RCC 7860 (cell line): Measurements from ENCODE around the gene GTF3C1.

ENCODE experiments used
- DNase-seq: peaks from one replicate; pipeline ENCODE4 v3.0.0-alpha.2; 2015; ENCODE audit warnings: low spot score
- FAIRE-seq: peaks from 2 replicates; lab custom pipeline; 2012; peaks lifted over from hg19 to GRCh38; lab: Jason Lieb, UNC

Gene GTF3C1

GRCh38 chr16:27568077-27568476 lies 18.4 kb upstream of the GTF3C1 start:
- DNase-seq (no peak), FAIRE-seq (no peak)

GRCh38 chr16:27566417-27566816 lies 16.7 kb upstream of the GTF3C1 start:
- FAIRE-seq = no peak
- DNase-seq = no peak

GRCh38 chr16:27564224-27564623 lies 14.5 kb upstream of the GTF3C1 start:
- FAIRE-seq = no peak

GRCh38 chr16:27561216-27561615 lies 11.5 kb upstream of the GTF3C1 start:
- DNase-seq = no peak
- no peak for FAIRE-seq

More at GRCh38 chr16:27564224-27564623, 14.5 kb upstream of the GTF3C1 start:
- DNase-seq = no peak

DNA sequence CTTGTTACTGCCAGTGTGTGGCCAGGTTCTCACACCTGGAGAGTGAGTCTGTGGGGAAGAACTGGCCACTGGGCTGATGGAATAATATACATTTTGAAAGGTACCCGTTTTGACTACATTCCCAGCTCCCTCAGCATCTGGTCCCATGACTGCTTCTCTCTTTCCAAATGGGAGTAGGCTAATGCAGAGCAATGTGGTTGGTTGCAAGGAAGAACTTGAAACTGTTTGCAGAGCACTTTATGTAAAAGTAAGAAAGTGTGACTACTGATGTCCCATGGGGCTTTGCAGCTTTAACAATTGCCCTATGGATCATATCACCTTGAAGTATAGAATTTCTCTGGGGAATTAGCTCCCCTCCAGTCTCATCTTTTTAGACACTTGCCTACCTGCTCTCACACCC lies 9.2 kb upstream of the GTF3C1 start:
- no peak for DNase-seq
- FAIRE-seq = no peak

DNA sequence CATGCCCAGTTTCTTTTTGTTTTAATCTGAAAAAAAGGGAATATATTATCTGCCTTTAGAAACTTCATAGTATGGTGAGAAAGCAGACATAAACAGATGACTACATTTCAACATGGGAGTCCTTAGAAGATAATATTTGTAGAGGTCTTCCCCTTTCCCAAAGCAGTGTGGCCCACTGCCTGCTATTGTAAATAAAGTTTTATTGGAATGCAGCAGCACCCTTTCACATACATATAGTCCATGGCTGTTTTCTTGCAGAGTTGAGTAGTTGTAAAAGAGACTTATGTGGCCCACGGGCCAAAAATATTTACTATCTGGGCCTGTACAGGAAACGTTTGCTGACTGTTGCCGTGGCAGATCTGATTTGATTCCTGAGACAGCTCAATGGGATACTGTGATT lies 8.7 kb upstream of the GTF3C1 start:
- DNase-seq (no peak), FAIRE-seq (no peak)

DNA sequence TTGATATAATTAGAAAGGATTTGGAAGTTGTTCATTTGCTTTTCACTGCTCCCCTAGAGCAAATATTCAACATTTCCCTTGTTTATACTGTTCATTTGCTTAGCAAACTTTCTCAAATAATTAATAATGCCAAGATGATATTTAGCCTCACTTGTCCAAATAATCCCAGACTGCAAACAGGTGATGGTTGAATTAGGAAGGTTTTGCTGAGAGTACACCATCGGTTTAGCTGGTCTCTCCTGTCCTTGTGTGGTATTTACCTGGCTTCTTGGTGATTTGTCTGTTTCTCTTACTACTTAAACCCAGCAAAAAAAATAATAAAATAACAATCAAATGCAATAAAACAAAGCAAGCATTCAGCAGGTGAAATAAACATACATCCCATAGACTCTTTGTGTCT lies 6.8 kb upstream of the GTF3C1 start:
- FAIRE-seq = no peak
- DNase-seq = no peak

DNA sequence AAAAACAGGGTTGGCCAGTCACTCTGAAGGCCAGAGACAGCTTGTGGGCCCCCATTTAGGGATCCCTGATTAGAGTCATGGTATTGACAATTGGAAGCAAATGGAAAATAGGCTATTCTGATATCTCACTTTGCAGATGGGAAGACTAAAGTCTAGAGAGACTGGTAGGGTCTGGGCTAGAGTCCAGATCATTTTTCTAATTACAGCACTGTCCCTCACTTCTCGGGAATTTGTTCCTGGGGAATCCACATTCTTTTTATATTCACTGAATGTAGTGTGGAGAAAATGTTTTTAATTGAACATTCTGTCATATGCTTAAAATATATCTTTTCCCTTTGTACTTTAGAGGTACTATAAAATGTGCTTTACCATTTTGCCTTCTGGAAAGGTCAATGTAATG lies 1.3 kb upstream of the GTF3C1 start:
- no peak for FAIRE-seq

DNA sequence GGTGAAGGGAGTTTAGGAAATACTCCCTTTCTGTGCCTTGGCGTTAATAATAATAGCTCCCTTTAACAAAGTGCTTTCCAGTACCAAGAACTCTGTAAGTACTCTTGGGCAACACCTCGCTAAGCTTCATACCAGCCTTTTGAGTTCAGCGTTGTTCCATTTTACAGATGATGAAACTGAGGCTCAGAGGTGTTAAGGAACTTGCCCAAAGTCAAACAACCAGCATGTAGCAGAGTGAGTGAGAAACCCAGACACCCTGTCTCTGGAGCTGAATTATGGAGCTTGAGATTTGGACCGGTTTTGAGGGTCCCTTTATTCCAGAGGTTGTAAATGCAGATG lies 838 bp upstream of the GTF3C1 start:
- FAIRE-seq = no peak

More for the DNA sequence above, 1.3 kb upstream of the GTF3C1 start:
- no peak for DNase-seq

GRCh38 chr16:27549464-27549745 lies 308 bp downstream of the GTF3C1 start:
- FAIRE-seq (no peak), DNase-seq (no peak)

More for the DNA sequence above, 838 bp upstream of the GTF3C1 start:
- DNase-seq = no peak

DNA sequence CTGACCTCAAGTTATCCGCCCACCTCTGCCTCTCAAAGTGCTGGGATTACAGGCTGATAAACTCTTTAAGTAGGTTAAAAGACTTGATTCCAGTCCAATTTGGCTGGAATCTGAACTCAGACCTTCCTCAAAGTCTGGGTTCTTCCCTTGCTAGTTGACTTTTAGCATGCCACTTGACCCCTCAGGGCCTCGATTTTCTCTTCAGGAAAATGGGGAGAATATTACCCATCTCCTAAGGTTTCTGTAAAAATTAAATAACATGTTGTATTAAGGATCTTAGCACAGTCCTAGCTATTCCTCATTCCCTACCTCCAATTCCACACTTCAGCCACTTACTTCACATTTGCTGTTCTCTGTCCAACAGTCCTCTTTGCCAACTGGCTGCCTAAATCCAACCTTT lies 1.9 kb downstream of the GTF3C1 start:
- DNase-seq = no peak
- FAIRE-seq = no peak

- no peak for DNase-seq
Observed at GRCh38 chr16:27547134-27547533, 2.6 kb downstream of the GTF3C1 start.

GRCh38 chr16:27544671-27545070 lies 5.0 kb downstream of the GTF3C1 start:
- FAIRE-seq (no peak), DNase-seq (no peak)

More at GRCh38 chr16:27547134-27547533, 2.6 kb downstream of the GTF3C1 start:
- FAIRE-seq = no peak

DNA sequence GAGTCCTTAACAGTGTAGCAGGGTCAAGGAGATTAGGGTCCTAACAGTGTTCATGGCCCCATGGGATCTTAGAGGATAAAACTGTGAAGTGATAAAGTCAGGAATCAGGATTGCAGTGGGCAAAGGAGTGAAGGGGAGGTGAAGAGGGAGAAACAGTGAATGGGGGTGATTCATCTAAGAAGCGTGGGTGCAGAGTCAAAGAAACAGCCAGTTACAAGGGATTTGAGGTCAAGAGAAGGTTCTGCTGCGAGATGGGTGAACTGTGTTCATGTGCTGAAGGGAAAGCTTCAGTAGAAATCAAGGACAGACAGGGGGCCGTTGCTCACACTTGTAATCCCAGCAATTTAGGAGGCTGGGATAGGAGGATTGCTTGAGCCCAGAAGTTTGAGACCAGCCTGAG lies 5.9 kb downstream of the GTF3C1 start:
- FAIRE-seq (no peak), DNase-seq (no peak)

GRCh38 chr16:27539636-27540035 lies 10.1 kb downstream of the GTF3C1 start:
- DNase-seq (no peak), FAIRE-seq (no peak)

DNA sequence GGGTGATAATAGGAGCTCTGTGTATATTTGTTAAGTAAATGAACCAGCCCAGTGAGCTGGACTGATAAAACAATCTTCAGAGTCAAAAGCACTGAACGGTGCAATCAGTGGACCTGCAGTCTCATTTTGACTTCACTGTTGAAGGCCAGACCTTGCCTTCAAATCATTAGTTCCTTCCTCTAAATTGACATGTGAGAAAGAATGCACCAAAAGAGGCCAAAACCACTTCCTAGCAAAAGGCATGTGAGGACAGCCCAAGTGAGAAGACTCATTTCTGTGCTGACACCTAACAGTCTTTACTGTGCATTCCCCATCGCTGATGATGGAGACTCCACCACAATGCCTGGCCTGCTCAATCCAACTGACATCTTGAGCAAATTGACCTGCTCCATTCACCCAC lies 10.6 kb downstream of the GTF3C1 start:
- FAIRE-seq = no peak
- no peak for DNase-seq

DNA sequence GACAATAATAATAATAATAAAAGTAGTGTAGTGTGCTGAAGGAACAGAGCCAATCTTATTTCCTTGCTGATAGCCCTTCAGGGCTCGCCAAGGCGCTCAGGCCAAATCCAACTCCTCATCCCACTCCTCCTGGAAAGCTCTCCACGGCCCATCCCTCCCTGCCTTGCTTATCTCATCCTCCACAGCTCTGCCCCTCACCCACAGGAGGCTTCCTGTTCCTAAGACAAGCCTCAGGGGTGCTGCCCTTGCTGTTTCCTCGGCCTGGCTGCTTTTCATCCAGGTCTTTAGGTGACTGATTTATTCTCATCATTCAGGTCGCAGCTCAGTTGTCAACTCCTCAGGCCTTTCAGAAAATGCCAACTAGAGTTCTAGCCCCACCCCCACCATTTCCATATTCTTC lies 11.2 kb downstream of the GTF3C1 start:
- DNase-seq (no peak), FAIRE-seq (no peak)

DNA sequence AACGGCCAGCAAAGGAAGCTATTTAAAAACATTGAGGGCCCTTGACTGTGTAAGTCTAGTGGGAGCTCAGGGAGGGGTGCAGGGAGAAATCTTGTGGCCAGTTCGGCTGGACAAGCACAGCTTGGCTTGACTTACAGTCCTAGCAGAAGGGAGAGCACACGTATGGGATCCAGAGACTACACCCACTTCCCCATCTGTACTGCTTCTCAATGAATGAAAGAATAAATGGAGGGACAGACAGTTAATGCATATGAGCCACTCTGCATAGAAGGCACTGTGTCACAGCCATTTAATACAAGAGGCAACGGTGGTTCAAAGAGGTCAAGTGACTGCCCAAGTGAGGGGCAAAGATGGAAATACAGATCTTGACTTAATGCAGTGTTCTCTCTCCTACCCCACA lies 15.5 kb downstream of the GTF3C1 start:
- FAIRE-seq (no peak), DNase-seq (no peak)

DNA sequence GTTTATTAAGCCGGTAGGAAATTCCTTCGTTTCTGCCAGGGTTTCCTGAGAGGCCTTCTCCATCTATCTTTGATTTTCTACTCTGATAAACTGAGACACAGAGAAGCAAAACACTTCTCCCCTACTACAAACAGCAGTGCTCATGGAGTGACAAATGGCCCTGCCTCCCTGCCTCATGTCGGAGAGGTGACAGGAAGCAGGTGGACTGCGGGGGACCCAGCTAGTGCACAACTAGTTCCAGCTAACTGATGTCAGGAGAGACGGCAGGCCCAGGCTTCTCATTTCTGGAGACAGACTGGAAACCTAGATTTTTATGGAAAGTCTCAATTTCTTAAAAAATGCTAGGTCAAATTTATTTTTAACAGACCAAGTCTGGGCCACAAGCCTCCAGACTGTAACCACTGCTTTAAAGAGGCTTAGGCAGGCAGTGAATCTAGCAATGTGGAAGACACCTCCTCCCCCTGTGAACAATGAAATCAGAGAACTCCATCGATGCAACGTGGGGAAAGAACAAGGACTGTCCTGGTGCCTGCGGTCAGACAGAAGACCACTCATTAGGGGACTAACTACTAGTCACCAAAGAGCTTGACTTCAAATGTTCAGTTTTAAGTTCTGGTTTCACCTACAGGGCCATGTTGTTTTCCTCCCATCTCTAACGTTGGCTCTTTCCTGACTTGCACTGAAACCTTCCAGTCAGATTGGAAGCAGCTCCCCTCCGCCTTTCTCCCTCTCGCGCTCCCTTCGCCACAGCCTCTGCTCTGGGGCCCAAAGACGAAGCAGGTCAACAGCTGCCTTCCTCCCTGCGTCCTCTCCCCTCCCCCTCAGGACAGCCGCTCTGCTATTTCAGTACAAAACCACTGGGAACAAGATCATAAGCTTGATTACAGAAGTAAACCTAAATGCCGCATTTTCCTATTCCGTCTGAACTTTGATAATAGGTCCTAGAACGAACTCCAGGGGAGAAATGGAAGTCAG lies 17.6 kb downstream of the GTF3C1 start:
- DNase-seq = no peak
- FAIRE-seq = no peak

GRCh38 chr16:27531186-27531585 lies 18.5 kb downstream of the GTF3C1 start:
- DNase-seq (no peak), FAIRE-seq (no peak)

DNA sequence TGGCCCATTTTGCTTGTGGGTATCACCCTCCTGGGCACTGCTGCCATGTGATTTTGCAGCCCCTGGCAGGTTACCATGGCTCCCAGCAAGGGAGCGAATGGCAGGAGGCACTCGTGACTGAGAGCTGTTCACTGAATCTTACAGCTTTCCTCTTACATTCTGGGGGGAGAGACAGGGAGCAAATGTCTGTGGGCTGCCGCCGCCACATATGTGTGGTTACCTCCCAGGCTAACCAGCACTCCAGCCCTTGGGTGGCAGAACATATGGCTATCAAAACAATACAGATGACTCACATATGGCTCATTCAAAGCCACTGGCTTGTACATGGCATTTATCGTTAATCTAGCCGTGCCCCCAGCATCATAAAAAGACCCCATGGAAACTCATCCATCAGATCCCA lies 19.8 kb downstream of the GTF3C1 start:
- FAIRE-seq (peak; percentile 91), DNase-seq (peak; percentile 87)

GRCh38 chr16:27528294-27528693 lies 21.4 kb downstream of the GTF3C1 start:
- FAIRE-seq (no peak), DNase-seq (no peak)

DNA sequence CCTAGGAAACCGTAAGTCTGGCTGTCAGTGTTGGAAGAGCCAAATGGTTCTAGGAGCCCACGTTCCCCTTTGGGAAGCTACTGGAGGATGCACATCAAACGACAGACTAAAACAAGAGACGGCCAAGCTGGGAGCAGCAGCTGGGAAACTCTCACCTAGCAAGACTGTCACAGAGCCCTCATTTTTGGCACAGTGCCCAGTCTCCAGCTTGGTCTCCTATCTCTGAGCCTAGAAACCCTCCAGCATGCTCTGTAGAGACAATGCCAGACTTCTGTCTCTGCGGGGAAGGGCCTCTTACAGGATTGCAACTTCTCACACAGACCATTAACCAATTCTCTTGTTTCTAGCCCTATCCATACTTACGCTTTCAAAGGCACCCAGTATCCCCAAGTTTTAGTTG lies 23.5 kb downstream of the GTF3C1 start:
- FAIRE-seq (no peak), DNase-seq (no peak)
